Kidney glomerular epithelial cell (primary cell): Measurements from ENCODE around the gene SCN4B.

Source experiments
- DNase-seq: peaks from one replicate; lab custom pipeline; 2025; lab: John Stamatoyannopoulos, UW

SCN4B gene

DNA sequence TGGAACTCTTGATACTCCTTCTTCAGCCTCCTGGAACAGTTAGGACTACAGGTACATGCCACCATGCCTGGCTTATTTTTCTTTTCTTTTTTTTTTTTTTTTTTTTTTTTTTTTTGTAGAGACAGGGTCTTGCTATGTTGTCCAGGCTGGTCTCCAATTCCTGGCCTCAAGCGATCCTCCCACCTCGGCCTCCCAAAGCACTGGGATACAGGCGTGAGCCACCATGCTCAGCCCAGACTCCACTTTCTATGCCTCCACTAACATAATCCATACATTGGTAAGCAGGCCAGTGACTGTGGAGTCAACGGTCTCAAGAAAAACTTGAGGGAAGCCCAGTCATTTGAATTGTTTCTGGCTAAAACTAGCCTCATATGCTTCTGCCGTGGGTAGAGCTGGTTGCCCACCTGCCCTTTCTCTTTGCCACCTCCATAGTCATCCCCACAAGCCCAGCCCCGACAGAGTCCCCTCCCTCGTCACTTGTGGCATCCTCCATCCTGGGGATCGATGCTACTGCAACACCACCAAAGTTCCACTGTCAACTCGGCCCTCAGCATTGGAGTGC, 21.5 kb upstream of the SCN4B start:
- no peak for DNase-seq

DNA sequence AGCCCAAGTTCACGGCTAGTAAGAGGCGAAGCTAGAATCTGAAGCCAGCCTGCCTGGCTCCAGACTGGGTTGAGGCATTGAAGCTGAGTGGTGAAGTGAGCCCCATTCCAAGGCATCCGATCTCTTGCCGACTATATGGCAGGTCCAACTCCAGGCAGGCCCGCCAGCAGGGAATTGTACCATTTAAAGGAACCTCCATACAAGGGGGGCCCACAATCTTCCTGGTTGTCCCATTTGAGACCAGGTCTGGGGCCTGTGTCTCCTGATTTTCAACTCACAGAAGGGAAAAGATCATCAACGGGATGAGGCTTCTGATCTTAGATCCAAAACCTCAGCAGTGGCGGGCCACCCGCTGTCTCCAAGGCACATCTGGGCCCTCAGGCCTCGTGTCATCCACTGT, 19.7 kb upstream of the SCN4B start:
- DNase-seq = no peak

DNA sequence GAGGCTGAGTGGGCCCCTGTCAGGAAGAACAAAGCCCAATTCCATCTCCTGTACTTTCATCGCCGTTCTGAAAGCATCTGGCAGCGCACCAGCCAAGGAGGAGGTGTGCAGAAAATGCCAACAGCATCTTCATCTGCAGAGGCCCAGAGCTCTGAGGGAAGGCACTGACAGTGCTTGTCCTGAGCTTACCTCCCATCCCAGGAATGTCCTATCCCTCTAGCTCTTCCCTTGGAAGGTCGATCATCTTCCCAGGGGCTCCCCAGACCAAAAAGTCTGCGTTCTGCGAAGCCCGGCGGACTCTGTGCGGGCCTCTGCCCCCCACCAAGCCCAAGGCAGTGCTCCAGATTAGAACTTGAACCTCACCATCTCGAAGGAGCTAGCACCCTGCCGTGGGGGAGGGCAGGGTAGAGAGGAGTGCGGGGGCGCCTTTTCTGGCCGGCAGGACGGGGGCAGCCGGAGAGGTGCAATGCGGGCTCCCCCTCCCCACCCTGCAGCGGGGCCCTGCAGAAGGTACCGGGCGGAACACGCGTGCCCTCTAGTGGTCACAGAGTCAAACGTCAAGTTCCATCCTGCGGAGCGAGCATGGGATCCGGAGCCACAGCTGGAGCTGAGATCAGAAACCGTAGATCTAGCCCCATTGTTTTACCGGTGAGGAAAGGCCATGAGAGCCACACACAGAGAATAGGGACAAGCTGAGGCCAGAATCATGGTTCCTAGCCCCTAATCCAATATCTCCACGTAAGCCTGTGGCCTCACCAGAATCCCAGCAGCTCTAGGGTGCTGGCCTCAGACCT, 18.8 kb upstream of the SCN4B start:
- peak; percentile 50 for DNase-seq

DNA sequence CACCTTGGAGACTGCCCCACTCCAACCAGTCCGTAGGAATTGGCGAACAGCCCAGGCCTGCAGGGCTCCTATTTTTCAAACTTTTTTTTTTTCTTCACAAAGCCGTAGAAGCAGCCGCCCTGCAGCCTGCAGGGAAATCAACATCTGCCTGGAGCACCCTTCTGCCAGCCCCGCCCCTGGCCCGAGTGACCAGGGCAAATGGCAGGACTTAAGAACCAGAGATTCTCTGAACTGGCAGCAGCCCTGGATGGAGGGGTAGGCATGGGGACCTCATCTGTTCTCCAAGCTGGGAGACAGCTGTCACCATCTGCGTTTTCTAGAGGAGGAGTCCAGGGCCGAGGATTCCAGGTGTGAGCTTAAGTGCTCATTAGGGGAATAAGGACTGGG, 18.3 kb upstream of the SCN4B start:
- no peak for DNase-seq

DNA sequence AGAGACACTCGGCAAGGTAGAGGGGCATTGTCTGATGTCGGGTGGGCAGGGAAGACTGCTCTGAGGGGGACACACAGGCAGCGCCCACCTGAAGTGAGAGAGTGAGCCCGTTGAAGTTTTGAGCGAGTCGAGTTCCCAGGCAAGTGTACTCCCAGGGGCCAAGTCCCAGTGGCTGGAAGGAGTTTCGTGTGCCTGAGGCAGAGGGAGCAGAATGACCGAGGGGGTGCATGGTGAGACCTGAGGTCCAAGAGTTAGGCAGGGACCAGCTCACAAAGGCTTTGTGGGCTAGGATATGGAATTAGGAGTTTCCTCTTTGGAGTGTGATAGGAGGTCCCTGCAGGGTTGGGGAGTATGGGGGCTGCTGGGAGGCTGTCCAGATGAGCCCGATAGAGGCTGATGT, 17.6 kb upstream of the SCN4B start:
- DNase-seq = no peak

DNA sequence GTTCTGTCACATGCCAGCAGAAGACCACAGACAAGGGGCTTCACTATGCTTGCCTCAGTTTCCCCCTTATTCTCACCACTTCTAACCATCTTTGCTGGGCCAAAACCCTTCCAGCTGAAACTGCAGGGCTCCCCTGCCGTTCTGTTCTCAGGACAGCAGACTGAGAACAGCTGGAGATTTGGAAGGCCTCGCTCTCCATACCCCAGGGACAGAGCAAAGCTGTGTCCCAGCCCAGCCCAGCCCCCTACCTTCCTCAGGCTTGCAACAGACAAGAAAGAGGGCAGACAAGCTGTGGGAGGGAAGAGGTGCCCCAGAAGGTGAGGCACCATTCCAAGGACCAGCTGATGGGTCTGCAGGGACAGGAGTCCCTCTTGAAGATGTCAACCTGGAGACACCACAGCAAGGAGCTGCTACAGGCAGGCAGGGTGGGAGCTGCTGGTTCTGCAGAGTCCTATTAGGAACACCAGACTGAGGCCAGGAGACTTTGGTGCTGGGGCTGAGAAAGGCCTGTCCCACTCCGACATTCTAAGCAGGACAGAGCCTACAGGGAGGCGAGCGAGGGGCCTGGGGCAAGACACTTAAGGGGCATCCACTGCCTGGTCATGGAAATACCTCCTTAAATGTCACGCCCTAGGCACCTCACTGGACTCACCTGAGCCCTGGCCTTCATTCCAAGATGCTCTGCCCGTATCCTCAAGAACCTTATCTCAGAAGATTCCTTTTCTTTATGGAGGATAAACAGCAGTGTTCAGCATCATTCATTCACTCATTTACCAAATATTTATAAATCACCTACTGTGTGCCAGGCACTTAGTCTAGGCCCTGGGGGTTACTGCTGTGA, 16.9 kb upstream of the SCN4B start:
- DNase-seq = no peak

DNA sequence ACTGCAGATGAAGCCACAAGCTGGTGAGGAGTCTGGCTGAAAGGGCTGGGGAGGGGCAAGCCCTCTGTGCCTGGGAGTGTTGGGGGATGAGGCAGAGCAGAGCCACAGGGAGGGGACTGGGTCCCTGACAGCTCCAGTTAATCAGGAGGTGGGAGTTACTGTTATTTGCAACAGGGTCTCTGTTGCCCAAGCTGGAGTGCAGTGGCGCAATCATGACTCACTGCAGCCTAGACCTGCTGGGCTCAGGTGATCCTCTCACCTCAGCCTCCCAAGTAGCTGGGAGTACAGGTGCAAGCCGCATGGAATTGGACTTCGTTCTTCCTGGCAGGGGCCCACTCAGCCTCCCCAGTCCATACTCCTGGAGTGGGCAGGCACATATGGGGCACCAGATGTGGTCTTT, 16.1 kb upstream of the SCN4B start:
- no peak for DNase-seq

DNA sequence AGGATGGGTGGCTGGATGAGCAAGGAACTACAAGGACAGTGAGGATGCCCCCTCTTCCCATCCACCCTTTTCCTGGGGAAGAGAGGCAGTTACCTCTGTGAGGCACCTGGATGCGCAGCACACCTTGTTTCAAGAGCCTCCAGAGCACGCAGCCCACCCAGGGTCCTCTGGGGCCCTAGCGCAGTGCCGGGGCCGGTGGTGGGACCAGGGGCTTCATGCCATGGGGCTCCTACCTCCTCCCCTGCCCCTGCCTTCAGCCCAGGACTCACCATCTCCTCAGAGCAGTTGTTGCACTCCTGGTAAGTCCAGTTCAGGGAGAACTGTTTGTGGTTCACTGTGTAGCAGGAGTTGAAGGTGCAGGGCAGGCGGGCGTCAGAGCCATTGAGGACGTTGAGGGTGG, 15.7 kb upstream of the SCN4B start:
- DNase-seq = no peak

DNA sequence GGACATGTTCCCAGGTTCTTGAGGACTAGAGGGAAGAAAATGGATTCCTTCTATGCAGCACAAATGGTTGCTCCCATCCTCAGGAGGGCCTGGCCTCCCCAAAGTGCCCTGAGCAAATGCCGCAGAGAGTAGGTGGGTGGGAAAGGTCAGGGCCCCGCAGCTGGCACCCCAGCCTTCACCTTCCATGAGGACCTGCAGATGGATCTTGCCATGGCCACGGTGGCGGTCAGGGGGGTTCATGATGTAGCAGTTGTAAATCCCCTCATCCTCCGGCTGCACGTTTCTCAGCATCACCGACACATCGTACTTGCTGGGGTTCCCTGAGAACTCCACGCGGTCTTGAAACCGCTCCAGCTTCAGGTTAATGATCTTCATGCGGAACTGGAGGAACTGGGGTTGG, 15.3 kb upstream of the SCN4B start:
- DNase-seq = no peak

DNA sequence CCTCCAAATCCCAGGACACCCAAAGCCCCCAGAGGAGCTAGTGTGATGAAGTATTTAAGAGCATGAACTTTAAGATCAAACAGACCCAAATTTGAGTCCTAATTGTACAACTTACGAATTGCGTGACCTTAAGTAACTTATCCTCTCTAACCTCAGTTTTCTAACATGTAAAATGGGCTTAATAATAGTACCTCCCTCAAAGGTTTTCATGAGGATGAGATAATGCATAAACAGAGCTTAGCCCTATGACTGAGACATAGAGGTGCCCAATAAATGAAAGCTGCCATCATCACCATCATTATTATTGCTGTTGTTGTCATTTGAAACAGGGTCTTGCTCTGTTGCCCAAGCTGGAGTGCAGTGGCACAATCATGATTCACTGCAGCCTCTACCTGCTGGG, 14.6 kb upstream of the SCN4B start:
- no peak for DNase-seq

DNA sequence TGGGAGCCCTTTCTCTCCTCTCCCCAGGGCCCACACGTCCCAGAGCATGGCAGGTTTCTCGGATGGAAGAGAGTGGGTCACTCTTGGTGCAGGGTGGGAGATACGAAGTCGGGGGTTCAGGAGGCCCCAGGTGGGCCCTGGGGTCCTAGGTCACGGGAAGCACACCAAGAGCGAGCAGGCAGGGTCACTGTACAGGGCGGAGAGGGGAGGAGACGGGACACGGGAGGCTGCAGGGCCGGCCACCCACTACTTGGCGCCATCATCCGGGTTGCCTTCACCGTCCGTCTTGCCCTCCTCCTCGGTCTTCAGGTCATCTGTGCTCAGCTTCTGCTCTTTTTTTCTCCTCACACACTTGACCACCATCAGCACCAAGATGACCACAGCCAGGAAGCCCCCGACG, 14.0 kb upstream of the SCN4B start:
- DNase-seq = no peak

DNA sequence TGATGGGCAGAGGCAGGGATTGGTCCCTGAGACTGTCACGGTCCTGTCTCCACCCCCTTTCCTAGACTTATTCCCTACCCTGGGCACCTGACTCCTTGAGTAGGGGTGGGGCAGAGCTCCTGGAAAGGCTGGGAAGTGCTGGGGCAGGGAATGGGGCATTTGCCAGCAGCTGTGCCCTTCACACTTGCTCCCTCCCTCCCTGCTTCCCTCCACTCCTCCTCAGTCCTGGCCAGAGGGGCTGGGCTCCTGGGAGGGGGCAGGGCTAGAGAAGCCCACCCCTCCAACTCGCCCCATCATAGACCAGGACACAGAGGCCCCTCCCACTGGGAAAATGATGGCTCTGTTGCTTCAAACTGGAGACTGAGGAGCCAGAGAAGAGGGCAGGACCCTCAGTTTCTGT, 12.3 kb upstream of the SCN4B start:
- DNase-seq = no peak

DNA sequence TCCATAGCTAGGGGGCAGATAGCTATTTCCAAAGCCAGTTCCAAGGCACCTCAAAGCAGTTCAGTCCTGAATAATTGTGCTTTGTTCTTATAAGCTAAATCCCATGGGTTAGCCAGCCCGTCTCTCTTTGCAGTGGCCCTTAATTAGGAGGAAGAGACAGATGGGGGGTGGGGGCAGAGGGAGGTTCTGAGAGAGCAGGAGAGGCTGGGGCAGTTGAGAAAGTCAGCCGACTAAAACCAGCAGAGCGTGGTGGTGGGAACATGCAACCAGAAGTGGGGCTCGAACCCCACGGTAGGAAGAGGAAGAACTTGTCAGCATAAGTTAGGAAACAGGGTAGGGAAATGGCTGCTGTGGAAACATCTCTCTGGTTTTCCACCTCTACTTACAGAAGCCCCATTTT, 10.9 kb upstream of the SCN4B start:
- no peak for DNase-seq

DNA sequence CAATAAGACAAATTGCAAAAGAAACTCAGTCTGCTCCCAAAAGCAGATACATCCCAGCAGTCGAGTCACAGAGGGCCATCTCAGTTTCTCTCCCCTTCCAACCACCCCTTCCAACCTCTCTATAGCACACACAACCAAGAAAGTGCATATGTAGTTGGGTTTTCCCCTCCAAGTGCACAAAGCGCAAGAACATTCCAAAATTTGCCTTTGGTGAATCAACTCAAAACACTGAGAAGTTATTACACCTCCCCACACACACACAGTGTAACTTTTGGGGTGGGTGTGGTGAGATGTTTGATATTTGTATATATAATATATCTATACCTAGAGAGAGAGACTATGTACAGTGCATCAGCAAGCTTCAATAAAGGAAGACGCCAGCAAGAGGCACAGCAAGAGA, 10.2 kb upstream of the SCN4B start:
- no peak for DNase-seq

DNA sequence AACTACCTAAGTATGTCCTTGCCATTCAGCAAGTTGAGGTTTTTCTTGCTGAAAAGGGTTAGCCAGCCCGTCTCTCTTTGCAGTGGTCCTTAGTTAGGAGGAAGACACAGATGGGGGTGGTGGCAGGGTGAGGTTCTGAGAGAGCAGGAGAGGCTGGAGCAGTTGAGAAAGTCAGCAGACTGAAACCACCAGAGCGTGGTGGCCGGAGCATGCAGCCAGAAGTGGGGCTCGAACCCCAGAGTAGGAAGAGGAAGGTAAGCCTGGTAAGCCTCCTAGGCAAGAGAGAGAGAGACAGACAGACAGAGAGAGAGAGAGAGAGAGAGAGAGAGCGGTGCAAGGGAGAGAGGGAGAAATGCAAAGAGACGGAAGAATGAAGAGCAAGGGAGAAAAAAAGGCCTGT, 9.2 kb upstream of the SCN4B start:
- no peak for DNase-seq

DNA sequence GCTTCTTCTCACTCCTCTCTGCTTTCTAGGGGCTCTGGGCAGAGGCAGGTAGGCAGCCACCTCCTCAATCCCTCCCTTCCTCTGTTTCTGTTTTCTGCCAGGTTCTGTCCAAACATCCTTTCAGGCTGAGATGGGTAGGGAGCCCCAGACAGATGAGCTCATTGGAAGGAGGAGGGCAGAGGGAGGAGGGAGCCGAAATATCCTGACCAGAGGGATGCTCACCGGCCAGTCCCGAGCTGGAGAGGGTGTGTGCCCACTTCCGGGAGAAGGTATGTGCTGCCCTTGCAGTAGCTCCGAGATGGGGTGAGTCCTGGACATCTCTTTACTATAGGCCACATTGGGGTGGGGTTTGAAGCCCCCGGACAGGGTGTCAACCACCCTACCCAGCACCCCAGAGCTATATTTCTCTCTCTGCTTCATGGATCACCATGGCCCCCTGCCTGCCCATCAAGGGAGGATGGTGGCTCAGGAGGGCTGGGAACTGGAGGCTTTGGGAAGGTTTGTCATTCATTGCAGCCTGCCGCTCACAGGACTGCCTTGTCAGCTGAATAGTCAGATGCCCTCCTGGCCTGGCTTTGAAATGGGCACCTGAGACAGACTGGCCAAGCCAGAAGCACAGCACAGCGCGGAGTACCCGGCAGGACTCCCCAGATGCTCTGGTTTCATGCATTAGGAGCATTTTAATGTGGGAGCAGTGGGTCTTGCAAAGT, 4.7 kb upstream of the SCN4B start:
- no peak for DNase-seq

DNA sequence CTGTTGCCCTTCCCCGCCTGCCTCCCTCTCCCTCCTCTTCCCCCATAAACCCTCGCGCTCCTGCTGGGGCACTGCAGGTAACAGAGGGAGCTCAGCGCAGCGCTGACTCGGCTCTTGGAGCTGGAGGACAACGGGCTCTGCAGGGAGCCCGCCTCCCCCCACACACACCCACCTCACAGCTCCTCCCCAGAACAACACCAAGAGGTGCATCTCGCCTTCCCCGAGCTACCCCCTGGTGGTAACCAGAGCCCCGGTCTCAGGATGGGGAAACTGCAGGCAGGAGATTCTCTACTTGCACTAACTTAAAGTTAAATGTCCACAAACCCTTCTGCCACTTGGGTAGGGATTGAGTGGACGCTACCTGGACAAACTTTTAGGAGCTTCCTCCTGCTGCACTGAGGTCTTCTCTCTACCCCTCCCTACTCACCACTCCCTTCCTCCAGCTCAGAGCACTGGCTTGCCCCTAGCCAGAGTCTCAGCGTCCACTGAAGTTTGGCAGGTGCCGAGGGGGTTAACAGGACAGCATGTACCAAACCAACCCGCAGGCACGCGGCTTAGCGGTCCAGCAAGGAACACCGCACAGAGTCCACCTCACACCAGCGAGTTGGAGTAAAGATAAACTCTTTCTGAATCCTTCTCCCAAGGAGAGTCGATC, 4.0 kb upstream of the SCN4B start:
- DNase-seq = no peak

DNA sequence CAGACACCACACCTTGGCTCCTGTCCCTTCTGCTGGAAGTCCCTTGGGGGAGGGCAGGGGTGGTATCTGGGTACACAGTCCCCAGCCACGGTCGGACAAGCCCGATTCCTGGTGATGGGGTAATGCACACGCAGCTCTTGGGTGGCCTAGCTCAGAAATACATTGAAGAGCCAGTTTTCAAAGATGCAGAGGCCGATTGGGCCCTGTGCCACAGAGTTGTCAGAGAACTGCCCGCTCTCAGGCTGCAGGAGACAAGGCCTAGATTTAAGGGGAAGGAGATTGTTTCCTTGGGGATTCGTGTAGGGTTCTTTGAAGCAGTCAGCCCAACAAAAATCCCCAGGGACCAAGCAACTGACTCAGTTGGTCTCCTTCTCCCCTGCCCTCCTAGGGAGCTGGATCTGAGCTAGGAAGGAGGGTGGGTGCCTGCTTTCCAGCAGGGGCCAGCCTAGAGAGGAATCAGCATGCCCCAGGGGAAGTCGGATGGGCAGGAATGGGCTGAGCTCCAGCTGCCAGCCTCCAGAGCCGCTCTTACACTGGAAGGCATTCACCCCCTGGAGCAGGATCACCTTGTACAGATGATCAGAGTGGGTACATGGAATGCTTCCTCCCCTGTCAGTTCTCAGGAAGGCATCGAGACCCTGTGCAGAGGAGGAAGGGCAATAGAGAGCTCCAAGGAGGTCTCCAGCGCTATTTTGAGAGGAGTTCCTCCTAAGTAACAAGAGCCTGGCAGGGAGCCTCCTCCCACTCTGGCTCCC, 3.3 kb upstream of the SCN4B start:
- no peak for DNase-seq

DNA sequence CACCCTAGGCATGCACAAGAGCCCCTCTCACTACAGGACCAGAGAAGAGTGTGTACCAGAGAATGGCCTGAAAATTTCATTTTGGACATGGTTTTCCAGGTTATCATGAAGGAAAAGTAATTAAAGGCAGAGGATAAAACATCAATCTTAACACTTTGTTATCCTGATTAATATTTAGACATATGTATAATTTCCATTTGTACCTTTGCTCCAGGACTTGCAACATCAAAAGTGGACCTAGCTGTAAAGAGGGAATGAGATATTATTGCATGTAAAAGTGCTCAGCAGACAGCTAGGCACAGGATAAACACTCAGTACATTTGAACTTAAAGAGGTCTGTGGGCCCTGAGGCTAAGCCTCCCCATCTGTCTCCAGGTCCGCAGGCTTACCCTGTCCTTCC, 2.0 kb upstream of the SCN4B start:
- DNase-seq = no peak

DNA sequence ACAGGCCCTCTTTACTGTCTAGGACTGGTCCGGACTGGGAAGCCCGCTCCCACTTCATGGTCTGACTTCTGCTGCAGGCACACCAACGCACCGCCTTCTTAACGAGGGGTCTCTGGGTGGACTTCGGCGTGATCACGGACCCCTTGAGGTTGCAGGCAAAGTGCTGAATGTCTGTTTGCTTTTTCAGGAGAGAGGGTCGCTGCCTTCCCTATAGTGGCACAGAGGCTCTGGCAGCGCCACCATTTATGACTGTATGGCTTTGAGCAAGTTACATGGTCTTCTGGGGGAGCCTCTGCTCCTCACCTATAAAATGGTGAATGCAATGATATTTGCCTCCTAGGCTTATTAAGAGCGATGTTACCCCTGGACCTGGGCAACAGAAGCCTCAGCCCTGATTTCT, 1.4 kb upstream of the SCN4B start:
- DNase-seq = no peak

DNA sequence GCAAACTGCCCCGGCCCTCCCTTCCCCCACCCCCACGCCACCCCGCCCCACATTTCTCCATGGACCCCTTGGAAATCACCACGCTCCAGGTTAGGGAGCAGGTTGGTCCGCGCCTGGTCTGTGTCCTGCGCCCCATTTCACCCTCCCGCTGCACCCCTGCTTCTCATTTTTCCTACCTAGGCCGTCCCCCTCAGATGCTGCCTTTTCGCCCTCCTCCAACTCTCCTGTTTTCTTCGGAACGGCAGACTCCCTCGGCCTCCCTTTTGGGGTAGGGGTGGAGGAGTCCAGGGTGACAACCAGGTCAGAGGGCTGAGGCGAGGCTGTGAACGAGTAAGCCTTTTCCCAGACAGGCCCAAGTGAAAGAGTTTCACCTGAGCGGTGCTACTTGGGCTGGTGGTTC, 893 bp upstream of the SCN4B start:
- no peak for DNase-seq
